PC-3 (cell line): ENCODE measurements around the gene SLC8A2.

ENCODE experiments used
- EZH2 ChIP-seq: fragments of 300-600 bp; sonication (generic); IDR thresholded peaks from one replicate; pipeline ENCODE4 v1.6.1; 2017; ENCODE audit warnings: antibody characterized with exemption, mild to moderate bottlenecking, low read length; ENCODE audit not compliant: unreplicated experiment
- EZH2phosphoT487 ChIP-seq: fragments of 300-600 bp; sonication (generic); IDR thresholded peaks from 2 replicates; pipeline ENCODE4 v1.6.1; 2018; ENCODE audit warnings: mild to moderate bottlenecking, antibody characterized with exemption, low read length, borderline replicate concordance
- TF ChIP-seq, protein P1 (sequence below): fragments of 300-600 bp; sonication (generic); conservative IDR thresholded peaks from 2 replicates; pipeline ENCODE4 v1.5.1; 2017; ENCODE audit warnings: antibody characterized with exemption, low read depth, mild to moderate bottlenecking, low read length

DNA sequence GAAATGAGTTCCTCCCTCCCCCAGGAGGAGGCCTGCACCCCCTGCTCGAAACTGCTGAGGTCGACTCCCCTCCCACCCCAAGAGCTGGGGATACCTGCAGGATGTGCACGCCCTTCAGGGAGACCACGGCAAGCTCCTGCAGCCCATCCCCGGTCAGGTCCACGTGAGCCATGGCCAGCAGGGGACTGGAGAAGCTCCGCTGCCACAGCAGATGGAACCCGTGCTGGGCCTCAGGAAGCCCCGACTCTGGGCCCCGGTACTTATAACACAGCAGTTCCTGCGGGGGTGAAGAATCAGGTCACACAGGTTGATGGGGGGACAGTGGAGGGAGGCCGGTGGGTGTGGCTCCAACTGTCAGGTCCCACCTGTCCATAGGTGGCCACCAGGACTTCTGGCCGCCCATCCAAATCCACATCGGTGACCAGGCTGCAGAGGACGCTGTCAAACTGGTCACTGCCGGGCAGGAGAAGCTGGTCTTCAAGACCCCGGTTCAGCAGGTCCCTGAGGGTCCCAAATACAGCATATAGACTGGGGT, 4.8 kb upstream of the SLC8A2 start:
- TF ChIP-seq EZH2 (no peak), EZH2phosphoT487 (no peak)
- TF ChIP-seq, protein P1, sequence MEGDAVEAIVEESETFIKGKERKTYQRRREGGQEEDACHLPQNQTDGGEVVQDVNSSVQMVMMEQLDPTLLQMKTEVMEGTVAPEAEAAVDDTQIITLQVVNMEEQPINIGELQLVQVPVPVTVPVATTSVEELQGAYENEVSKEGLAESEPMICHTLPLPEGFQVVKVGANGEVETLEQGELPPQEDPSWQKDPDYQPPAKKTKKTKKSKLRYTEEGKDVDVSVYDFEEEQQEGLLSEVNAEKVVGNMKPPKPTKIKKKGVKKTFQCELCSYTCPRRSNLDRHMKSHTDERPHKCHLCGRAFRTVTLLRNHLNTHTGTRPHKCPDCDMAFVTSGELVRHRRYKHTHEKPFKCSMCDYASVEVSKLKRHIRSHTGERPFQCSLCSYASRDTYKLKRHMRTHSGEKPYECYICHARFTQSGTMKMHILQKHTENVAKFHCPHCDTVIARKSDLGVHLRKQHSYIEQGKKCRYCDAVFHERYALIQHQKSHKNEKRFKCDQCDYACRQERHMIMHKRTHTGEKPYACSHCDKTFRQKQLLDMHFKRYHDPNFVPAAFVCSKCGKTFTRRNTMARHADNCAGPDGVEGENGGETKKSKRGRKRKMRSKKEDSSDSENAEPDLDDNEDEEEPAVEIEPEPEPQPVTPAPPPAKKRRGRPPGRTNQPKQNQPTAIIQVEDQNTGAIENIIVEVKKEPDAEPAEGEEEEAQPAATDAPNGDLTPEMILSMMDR, result no peak
